ENCODE measurements around the gene CACNA1C. TPM values are rescaled to one million over a fixed set of nuclear protein-coding genes. Genes with fewer than 3 reads are reported as not detected.

CACNA1C gene
- total and polyA plus RNA-seq, 10 of the 15 experiments (the other 5 are each of a cell fraction or from before 2014, with no cell fraction given) = under 0.01 to 0.15 (median 0.09) TPM; not detected in 5

DNA sequence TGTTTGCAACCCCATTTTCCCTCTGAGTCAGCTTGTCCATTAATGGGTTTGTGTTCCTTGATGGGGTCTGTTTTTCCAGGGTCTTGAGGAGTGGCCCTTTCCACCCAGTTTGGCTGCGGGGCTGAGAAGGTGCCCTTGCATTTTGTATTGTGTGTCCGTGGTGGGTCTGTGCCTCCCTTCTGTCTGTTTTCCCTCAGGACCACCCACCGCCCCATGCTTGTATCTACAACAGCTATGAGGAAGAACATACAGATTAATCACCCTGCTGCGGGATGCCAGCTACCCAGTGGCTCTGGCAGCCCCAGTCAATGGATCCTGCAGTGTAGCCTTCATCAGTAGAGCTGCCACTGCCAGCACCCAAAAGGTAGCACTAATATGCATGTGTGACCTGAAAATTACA, 235.7 kb downstream of the CACNA1C start:
- H2AFZ ChIP-seq (ENCODE audit: control insufficient read depth, low read depth, low read length) = no peak overlapping the region
- WGBS (ENCODE audit: insufficient coverage, insufficient replicate concordance, low lambda C conversion rate, missing lambda C conversion rate) = 34% methylated on average over 4 of the region's 4 CpGs
- no peaks in the 10 kb centered on the region for H3K79me2 ChIP-seq (ENCODE audit: control insufficient read depth, insufficient read depth, low read length)
- ChIA-PET POLR2A (no interaction called here), CTCF (interaction anchor here (1.0 to 1.6 kb wide), 4 partner anchors 46 to 294 kb away, joined by 3 to 5 read pairs (median 4); no protein-coding TSS in a partner anchor), SMC1A (ENCODE audit: uncharacterized antibody, unreplicated experiment) (interaction anchor here (0.7 to 2.0 kb wide), 4 partner anchors 8 to 295 kb away, joined by 3 to 6 read pairs (median 3); no protein-coding TSS in a partner anchor), RAD21 (ENCODE audit: unreplicated experiment) (interaction anchor here (1.0 kb wide), 1 partner anchor 45 kb away, joined by 3 read pairs; no protein-coding TSS in a partner anchor)
- H3K4me2 ChIP-seq (ENCODE audit: control insufficient read depth, insufficient read depth) = no peak overlapping the region
- H3K4me1 ChIP-seq (ENCODE audit: control insufficient read depth, insufficient read depth, low read length) = no peaks in the 10 kb centered on the region
- ATAC-seq = no peak
- no peak for FAIRE-seq
- no TSS peak for BruUV-seq (replicated peaks)
- in situ Hi-C loops (cut with MboI) = no loop called here
- intact Hi-C loops (cut with micrococcal nuclease; ENCODE audit: unreplicated experiment) = loop anchor here (10.0 kb wide), 1 partner anchor 494 kb away; no protein-coding TSS in a partner anchor
- H3K36me3 ChIP-seq (ENCODE audit: control insufficient read depth in 2 of 2, insufficient read depth in 2 of 2, low read length in 1 of 2) = no peaks in the 10 kb centered on the region
- H3K27ac ChIP-seq (ENCODE audit: control insufficient read depth, insufficient read depth) = no peak overlapping the region
- H3K9ac ChIP-seq (ENCODE audit: control insufficient read depth, insufficient read depth, low read length) = no peak overlapping the region
- no peaks in the 10 kb centered on the region for H4K20me1 ChIP-seq (ENCODE audit: control insufficient read depth, insufficient read depth)
- no peak for DNase-seq (ENCODE audit: low read depth, low spot score)
- no peak overlapping the region for H3K4me3 ChIP-seq
- no peaks in the 10 kb centered on the region for H3K9me3 ChIP-seq (replicated peaks; ENCODE audit: control insufficient read depth, insufficient read depth, low read length)
- no peak for TF ChIP-seq YY1 (IDR thresholded peaks at IDR 0.05; ENCODE audit: low read depth, low read length)
- TF ChIP-seq IRF4 (IDR thresholded peaks at IDR 0.05; ENCODE audit: low read depth, low read length) = no peak
- TF ChIP-seq KDM1A (IDR thresholded peaks at IDR 0.05; ENCODE audit: borderline replicate concordance) = no peak
- no peak for TF ChIP-seq DPF2 (IDR thresholded peaks at IDR 0.05)
- TF ChIP-seq, protein P1, sequence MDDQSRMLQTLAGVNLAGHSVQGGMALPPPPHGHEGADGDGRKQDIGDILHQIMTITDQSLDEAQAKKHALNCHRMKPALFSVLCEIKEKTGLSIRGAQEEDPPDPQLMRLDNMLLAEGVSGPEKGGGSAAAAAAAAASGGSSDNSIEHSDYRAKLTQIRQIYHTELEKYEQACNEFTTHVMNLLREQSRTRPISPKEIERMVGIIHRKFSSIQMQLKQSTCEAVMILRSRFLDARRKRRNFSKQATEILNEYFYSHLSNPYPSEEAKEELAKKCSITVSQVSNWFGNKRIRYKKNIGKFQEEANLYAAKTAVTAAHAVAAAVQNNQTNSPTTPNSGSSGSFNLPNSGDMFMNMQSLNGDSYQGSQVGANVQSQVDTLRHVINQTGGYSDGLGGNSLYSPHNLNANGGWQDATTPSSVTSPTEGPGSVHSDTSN (IDR thresholded peaks at IDR 0.05; ENCODE audit: insufficient replicate concordance, low read depth, low read length) = no peak
- no peak for TF ChIP-seq MYB (IDR thresholded peaks at IDR 0.05; ENCODE audit: borderline replicate concordance, low read depth, low read length)
- no peak for TF ChIP-seq STAT3 (IDR thresholded peaks at IDR 0.05; ENCODE audit: low read depth, low read length)
- TF ChIP-seq BCL11A (IDR thresholded peaks at IDR 0.05; ENCODE audit: low read depth, low read length) = no peak
- no peak for TF ChIP-seq SIN3A (IDR thresholded peaks at IDR 0.05; ENCODE audit: low read depth, low read length)
- no peak for TF ChIP-seq ASH2L (IDR thresholded peaks at IDR 0.05; ENCODE audit: borderline replicate concordance, low read depth)
- TF ChIP-seq KAT2A (conservative IDR thresholded peaks at IDR 0.05; ENCODE audit: control insufficient read depth, low read depth, low read length) = no peak
- TF ChIP-seq, protein P2, sequence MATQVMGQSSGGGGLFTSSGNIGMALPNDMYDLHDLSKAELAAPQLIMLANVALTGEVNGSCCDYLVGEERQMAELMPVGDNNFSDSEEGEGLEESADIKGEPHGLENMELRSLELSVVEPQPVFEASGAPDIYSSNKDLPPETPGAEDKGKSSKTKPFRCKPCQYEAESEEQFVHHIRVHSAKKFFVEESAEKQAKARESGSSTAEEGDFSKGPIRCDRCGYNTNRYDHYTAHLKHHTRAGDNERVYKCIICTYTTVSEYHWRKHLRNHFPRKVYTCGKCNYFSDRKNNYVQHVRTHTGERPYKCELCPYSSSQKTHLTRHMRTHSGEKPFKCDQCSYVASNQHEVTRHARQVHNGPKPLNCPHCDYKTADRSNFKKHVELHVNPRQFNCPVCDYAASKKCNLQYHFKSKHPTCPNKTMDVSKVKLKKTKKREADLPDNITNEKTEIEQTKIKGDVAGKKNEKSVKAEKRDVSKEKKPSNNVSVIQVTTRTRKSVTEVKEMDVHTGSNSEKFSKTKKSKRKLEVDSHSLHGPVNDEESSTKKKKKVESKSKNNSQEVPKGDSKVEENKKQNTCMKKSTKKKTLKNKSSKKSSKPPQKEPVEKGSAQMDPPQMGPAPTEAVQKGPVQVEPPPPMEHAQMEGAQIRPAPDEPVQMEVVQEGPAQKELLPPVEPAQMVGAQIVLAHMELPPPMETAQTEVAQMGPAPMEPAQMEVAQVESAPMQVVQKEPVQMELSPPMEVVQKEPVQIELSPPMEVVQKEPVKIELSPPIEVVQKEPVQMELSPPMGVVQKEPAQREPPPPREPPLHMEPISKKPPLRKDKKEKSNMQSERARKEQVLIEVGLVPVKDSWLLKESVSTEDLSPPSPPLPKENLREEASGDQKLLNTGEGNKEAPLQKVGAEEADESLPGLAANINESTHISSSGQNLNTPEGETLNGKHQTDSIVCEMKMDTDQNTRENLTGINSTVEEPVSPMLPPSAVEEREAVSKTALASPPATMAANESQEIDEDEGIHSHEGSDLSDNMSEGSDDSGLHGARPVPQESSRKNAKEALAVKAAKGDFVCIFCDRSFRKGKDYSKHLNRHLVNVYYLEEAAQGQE (IDR thresholded peaks at IDR 0.05; ENCODE audit: low read depth, low read length) = no peak
- H3K27me3 ChIP-seq (replicated peaks in 1 of 2; ENCODE audit: control insufficient read depth in 2 of 2, insufficient read depth in 2 of 2, low read length in 1 of 2) = no peaks in the 10 kb centered on the region

Measured in GM12878 (cell line).